Tibial nerve (tissue), 4 donors: Measurements from ENCODE around the gene FOXJ2.

ENCODE experiments used
- CTCF ChIP-seq, 5 experiments: fragments of 200-600 bp in 3 of 5; fragments of 450-650 bp in 2 of 5; sonication (generic) in 3 of 5; IDR thresholded peaks; one replicate each; pipeline ENCODE4 v1.5.1; 2016 to 2019; ENCODE audit warnings: antibody characterized with exemption in 5 of 5, mild to moderate bottlenecking in 3 of 5, moderate library complexity in 2 of 5
- EP300 ChIP-seq, 2 donors: sonication (generic); formaldehyde crosslinking; IDR thresholded peaks; one replicate each; pipeline ENCODE4 v1.6.1; 2017; ENCODE audit warnings: antibody characterized with exemption in 2 of 2, mild to moderate bottlenecking in 1 of 2
- POLR2A ChIP-seq, 2 donors: fragments of 450-650 bp; IDR thresholded peaks; one replicate each; pipeline ENCODE4 v1.6.1; 2017; ENCODE audit warnings: antibody characterized with exemption in 2 of 2, mild to moderate bottlenecking in 2 of 2, moderate library complexity in 2 of 2

GRCh38 chr12:7994731-7995205 lies 37.7 kb upstream of the FOXJ2 start:
- no peak for TF ChIP-seq CTCF (IDR thresholded peaks at IDR 0.05)
- TF ChIP-seq POLR2A (IDR thresholded peaks at IDR 0.05) = no peak
- TF ChIP-seq EP300 (IDR thresholded peaks at IDR 0.05) = no peak
